ENCODE data around the gene ABAT. TPM values are rescaled to one million over a fixed set of nuclear protein-coding genes. Genes with fewer than 3 reads are reported as not detected.

The ABAT gene
- total and polyA plus RNA-seq, 4 donors = 4.4 to 14.0 (median 7.1) TPM

DNA sequence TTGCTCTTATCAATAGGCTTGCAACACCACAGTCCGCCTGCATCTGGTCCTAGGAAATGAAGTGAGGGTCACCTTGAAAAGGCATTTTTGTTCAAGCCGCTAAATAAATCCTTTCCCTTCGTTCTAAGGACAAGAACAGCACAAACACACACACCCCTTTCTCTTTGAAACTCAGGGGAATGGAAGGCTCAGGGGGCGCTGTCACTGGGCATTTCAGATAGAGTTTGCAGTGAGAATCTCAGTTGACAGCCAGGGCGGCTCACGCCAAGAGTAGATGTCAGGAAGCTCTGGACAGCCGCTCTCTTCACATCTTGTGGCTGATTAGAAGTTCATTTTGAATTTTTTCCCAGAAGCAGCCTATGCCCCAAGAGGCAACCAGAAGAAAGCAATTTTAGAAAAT, 39.8 kb downstream of the ABAT start:
- ATAC-seq (ENCODE audit: insufficient read depth, low FRiP score) (no peak), DNase-seq (no peak)
- Histone ChIP-seq H3K27ac (ENCODE audit: low read depth in 1 of 2, low read length in 1 of 2) (no peak overlapping the region), H3K9me3 (ENCODE audit: control insufficient read depth in 4 of 4, insufficient read depth in 3 of 4, low read length in 3 of 4) (peaks cover 0 to 3% (median under 1%) of the 10 kb centered on the region in 4 donors), H3K4me1 (ENCODE audit: control insufficient read depth in 5 of 5, insufficient read depth in 5 of 5, low read length in 5 of 5) (peaks cover 0 to 8% (median 0%) of the 10 kb centered on the region in 5 donors), H3K27me3 (ENCODE audit: control insufficient read depth in 3 of 3, insufficient read depth in 3 of 3, low read length in 2 of 3) (peaks cover 0 to 5% (median 0%) of the 10 kb centered on the region in 3 donors), H3K9ac (ENCODE audit: insufficient read depth in 1 of 2, low read length in 2 of 2) (no peak overlapping the region), H3K4me3 (no peak overlapping the region), H3K36me3 (ENCODE audit: control insufficient read depth in 4 of 4, insufficient read depth in 4 of 4, low read length in 4 of 4) (peaks cover 0 to 4% (median 0%) of the 10 kb centered on the region in 4 donors)
- no peak for TF ChIP-seq CTCF (IDR thresholded peaks at IDR 0.05; ENCODE audit: control extremely low read depth, extremely low read depth)
- WGBS, 2 donors = 87% methylated on average over 7 of the region's 7 CpGs

- WGBS, 2 donors = 83 to 84% methylated on average over 14 of the region's 14 CpGs
- Histone ChIP-seq H3K9me3 (ENCODE audit: control insufficient read depth in 4 of 4, insufficient read depth in 3 of 4, low read length in 3 of 4) (peaks cover 0 to 3% (median under 1%) of the 10 kb centered on the region in 4 donors), H3K27ac (ENCODE audit: low read depth in 1 of 2, low read length in 1 of 2) (no peak overlapping the region), H3K4me3 (no peak overlapping the region), H3K4me1 (ENCODE audit: control insufficient read depth in 5 of 5, insufficient read depth in 5 of 5, low read length in 5 of 5) (peaks cover 0 to 11% (median 4%) of the 10 kb centered on the region in 5 donors), H3K36me3 (ENCODE audit: control insufficient read depth in 4 of 4, insufficient read depth in 4 of 4, low read length in 4 of 4) (peaks cover 0 to 4% (median 0%) of the 10 kb centered on the region in 4 donors), H3K27me3 (ENCODE audit: control insufficient read depth in 3 of 3, insufficient read depth in 3 of 3, low read length in 2 of 3) (peaks cover 0 to 5% (median 0%) of the 10 kb centered on the region in 3 donors), H3K9ac (ENCODE audit: insufficient read depth in 1 of 2, low read length in 2 of 2) (no peak overlapping the region)
- ATAC-seq (ENCODE audit: insufficient read depth, low FRiP score) (no peak), DNase-seq (no peak)
- TF ChIP-seq CTCF (IDR thresholded peaks at IDR 0.05; ENCODE audit: control extremely low read depth, extremely low read depth) = no peak
Measured at GRCh38 chr16:8714807-8715206, 40.4 kb downstream of the ABAT start.

DNA sequence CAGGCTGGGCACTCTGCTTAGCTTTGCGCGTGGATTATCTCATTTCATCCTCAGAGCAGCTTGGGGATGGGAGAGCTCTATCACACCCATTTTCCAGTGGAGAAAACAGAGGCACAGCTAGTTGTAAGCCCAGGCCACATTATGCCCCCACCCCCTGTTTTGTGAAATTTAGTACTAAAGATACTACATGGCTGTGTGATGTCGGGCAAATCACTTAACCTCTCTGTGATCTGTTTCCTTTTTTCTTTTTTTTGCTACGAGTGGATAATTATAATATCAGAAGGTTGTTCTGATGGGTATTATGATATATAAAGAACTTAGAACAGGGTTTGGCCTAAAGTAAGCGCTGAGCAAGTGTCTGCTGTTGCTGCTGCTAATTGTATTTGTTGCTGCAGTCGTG, 41.6 kb downstream of the ABAT start:
- peaks cover 0 to 4% (median 0%) of the 10 kb centered on the region in 4 donors for H3K36me3 ChIP-seq (ENCODE audit: control insufficient read depth in 4 of 4, insufficient read depth in 4 of 4, low read length in 4 of 4)
- no peak overlapping the region for H3K27ac ChIP-seq (ENCODE audit: low read depth in 1 of 2, low read length in 1 of 2)
- no peak overlapping the region for H3K4me3 ChIP-seq
- H3K9ac ChIP-seq (ENCODE audit: insufficient read depth in 1 of 2, low read length in 2 of 2) = no peak overlapping the region
- TF ChIP-seq CTCF (IDR thresholded peaks at IDR 0.05; ENCODE audit: control extremely low read depth, extremely low read depth) = no peak
- WGBS, 2 donors = 92 to 97% methylated on average over 6 of the region's 6 CpGs
- no peak for DNase-seq
- H3K9me3 ChIP-seq (ENCODE audit: control insufficient read depth in 4 of 4, insufficient read depth in 3 of 4, low read length in 3 of 4) = peaks cover 0 to 3% (median under 1%) of the 10 kb centered on the region in 4 donors
- ATAC-seq (ENCODE audit: insufficient read depth, low FRiP score) = no peak
- H3K4me1 ChIP-seq (ENCODE audit: control insufficient read depth in 5 of 5, insufficient read depth in 5 of 5, low read length in 5 of 5) = peaks cover 0 to 16% (median 7%) of the 10 kb centered on the region in 5 donors
- peaks cover 0 to 5% (median 0%) of the 10 kb centered on the region in 3 donors for H3K27me3 ChIP-seq (ENCODE audit: control insufficient read depth in 3 of 3, insufficient read depth in 3 of 3, low read length in 2 of 3)

DNA sequence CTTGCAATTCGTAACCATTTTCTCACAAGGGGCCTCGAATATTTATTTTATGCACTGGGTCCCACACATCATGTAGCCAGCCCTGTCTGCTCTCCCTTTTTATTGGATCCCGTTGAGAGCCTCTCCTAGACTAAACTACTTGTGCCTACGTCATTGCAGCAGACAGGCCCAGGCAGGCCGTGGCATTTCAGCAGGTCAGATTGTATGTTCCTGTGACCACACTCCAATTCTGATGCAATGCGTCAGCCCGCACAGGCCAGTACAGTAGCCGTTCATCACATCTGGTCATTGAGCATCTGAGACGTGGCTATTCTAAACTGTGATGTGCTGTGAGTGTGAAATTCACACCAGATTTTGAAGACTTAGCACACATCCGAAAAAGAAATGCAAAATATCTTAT, 42.2 kb downstream of the ABAT start:
- WGBS, 2 donors = 87% methylated on average over 10 of the region's 10 CpGs
- no peak overlapping the region for H3K9ac ChIP-seq (ENCODE audit: insufficient read depth in 1 of 2, low read length in 2 of 2)
- H3K27ac ChIP-seq (ENCODE audit: low read depth in 1 of 2, low read length in 1 of 2) = no peak overlapping the region
- H3K4me3 ChIP-seq = no peak overlapping the region
- peaks cover 0 to 16% (median 7%) of the 10 kb centered on the region in 5 donors for H3K4me1 ChIP-seq (ENCODE audit: control insufficient read depth in 5 of 5, insufficient read depth in 5 of 5, low read length in 5 of 5)
- no peak for DNase-seq
- ATAC-seq (ENCODE audit: insufficient read depth, low FRiP score) = no peak
- no peak for TF ChIP-seq CTCF (IDR thresholded peaks at IDR 0.05; ENCODE audit: control extremely low read depth, extremely low read depth)
- H3K27me3 ChIP-seq (ENCODE audit: control insufficient read depth in 3 of 3, insufficient read depth in 3 of 3, low read length in 2 of 3) = peaks cover 0 to 3% (median 0%) of the 10 kb centered on the region in 3 donors
- H3K9me3 ChIP-seq (ENCODE audit: control insufficient read depth in 4 of 4, insufficient read depth in 3 of 4, low read length in 3 of 4) = peaks cover 0 to 3% (median under 1%) of the 10 kb centered on the region in 4 donors
- H3K36me3 ChIP-seq (ENCODE audit: control insufficient read depth in 4 of 4, insufficient read depth in 4 of 4, low read length in 4 of 4) = peaks cover 0 to 4% (median 0%) of the 10 kb centered on the region in 4 donors
